Esophagus squamous epithelium (tissue), 4 donors: ENCODE data around the gene LILRB5.

Source experiments
- CTCF ChIP-seq, 6 experiments: fragments of 450-650 bp in 4 of 6; fragments of 200-600 bp in 2 of 6; sonication (generic) in 2 of 6; IDR thresholded peaks; one replicate each; pipeline ENCODE4 v1.5.1; 2016 to 2019; ENCODE audit warnings: antibody characterized with exemption in 6 of 6, mild to moderate bottlenecking in 4 of 6, moderate library complexity in 4 of 6
- POLR2A ChIP-seq, 4 donors: fragments of 450-650 bp; IDR thresholded peaks; one replicate each; pipeline ENCODE4 v1.6.1; 2017; ENCODE audit warnings: antibody characterized with exemption in 4 of 4, mild to moderate bottlenecking in 4 of 4, moderate library complexity in 3 of 4

DNA sequence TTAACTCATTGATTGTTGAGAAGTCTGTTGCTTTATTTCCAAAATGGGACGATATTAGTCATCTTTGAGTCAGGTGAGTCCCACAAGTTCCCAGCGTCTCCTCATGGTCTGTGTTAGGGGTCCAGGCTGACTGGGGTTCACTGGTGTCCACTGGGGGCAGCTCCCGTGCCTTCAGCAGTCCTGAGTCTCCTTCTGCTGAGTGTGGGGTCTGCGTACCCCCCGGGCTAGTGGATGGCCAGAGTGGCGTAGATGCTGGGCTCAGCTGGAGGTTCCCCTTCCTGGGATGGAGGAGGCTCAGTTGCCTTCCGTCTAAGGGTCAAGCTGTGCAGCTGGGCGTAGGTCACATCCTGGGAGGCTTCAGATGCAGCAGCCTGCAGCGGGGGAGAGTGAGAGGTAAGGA is 40.2 kb downstream of the LILRB5 start:
- no peak for TF ChIP-seq CTCF (IDR thresholded peaks at IDR 0.05)
- TF ChIP-seq POLR2A (IDR thresholded peaks at IDR 0.05) = no peak
